ENCODE data around the gene POLDIP3. TPM values are rescaled to one million over a fixed set of nuclear protein-coding genes. Genes with fewer than 3 reads are reported as not detected.

Gene POLDIP3
- total RNA-seq, 4 donors from 2014 or later, result 24.9 to 29.3 (median 25.6) TPM

DNA sequence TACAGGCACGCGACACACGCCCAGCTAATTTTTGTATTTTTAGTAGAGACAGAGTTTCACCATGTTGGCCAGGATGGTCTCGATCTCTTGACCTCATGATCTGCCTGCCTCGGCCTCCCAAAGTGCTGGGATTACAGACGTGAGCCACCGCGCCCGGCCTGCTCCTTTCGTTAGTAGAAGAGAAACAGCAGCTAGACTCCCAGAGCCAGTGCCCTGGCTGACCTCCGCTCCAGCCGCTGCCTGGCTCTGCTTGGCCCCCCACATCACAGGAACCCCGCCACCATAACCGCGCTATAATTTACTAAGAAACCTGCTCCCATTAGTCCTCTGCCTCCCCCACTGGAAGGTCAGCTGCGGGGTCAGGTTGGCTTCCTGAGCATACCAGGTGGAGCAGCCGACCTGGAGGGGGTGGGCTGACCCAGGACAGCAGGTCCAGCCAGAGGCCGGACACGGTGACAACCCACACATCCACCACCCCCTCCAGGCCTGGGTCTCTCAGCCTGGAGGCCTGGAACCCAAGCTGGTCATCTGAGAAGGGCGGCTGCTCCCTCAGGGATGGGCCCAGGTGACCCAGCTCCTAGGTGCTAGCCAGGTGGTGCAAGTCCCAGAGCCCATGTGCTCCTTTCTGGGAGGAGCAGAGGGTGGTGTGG is 7.5 kb upstream of the POLDIP3 start:
- TF ChIP-seq, protein P1, sequence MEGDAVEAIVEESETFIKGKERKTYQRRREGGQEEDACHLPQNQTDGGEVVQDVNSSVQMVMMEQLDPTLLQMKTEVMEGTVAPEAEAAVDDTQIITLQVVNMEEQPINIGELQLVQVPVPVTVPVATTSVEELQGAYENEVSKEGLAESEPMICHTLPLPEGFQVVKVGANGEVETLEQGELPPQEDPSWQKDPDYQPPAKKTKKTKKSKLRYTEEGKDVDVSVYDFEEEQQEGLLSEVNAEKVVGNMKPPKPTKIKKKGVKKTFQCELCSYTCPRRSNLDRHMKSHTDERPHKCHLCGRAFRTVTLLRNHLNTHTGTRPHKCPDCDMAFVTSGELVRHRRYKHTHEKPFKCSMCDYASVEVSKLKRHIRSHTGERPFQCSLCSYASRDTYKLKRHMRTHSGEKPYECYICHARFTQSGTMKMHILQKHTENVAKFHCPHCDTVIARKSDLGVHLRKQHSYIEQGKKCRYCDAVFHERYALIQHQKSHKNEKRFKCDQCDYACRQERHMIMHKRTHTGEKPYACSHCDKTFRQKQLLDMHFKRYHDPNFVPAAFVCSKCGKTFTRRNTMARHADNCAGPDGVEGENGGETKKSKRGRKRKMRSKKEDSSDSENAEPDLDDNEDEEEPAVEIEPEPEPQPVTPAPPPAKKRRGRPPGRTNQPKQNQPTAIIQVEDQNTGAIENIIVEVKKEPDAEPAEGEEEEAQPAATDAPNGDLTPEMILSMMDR (IDR thresholded peaks at IDR 0.05; ENCODE audit: low read depth), result no peak

DNA sequence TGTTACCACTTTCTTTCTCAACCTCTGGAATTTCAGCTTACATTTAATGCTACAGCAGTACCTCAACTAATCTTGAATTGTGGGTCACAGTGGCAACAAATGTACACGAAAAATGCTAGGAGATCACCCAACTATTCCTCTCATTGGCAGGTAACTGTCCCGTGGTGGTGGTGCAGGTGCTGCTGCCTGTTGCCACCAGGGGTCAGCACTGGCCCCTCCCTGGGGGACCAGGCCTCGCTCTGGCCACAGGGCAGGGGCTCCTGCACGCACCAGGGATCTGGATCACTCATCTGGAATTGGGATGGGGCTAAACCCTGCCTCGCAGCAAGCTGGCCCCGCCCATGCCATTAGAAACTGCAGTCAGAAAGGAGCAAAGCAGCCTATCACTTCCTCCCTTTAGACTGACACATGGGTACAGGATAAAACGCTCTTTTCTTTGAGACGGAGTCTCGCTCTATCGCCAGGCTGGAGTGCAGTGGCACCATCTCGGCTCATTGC is 6.9 kb upstream of the POLDIP3 start:
- TF ChIP-seq, protein P1 (IDR thresholded peaks at IDR 0.05; ENCODE audit: low read depth), result no peak

DNA sequence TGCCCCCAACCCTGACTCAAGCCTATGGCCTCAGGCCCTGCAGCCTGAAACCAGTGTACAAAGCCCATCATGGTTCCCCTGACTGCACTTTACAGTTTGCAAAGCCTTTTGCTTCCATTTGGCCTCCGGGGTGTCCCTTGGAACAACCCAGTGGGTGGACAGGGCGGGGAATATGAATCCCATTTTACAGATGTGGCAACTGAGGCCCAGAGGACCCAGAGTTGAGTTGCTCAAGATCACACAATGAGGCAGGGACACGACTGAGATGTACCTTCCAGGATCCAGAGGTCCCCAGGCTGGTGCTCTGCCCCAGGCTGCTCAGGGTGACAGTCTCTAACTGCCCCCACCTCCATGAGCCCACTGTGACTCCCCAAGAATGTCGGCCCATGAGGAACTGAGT is 5.4 kb upstream of the POLDIP3 start:
- TF ChIP-seq, protein P1 (IDR thresholded peaks at IDR 0.05; ENCODE audit: low read depth), result no peak

DNA sequence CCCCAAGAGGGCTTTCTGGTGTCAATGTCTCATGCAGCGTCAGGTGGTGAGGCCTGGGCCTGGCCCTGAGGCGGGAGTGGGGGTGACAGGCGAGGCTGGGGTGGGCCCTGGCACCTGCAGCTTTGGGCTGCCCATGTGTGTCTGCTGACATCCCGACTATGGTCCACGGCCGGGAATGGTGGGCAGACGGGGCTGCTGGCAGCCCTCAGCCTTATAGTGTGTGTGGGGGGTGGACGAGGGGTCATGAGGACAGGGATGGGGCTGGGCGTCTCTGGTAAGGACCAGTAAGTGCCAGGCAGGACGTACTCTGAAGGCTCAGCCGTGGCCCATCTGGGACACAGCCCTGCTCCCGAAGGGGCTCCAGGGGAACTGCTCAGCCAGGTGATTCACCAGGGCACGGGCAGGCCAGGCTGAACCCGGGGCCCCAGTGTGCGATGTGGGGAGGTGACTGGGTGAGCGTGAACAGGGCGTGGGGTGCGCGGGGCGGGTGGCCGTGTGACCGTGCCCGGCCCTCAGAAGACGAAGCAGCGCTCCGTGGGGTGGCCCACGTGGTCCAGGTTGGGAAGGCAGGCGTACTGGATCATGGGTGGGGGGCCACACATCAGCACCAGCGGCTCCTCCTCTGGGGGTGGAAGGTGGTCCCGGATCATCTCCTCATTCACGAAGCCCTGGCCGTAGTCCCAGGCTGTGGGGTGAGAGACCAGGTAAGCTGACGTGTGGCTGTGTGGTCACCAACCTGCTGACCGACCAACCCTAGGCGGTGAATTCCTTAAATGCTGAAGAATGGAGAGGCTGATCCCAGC is 4.8 kb upstream of the POLDIP3 start:
- TF ChIP-seq, protein P1 (IDR thresholded peaks at IDR 0.05; ENCODE audit: low read depth), result no peak

DNA sequence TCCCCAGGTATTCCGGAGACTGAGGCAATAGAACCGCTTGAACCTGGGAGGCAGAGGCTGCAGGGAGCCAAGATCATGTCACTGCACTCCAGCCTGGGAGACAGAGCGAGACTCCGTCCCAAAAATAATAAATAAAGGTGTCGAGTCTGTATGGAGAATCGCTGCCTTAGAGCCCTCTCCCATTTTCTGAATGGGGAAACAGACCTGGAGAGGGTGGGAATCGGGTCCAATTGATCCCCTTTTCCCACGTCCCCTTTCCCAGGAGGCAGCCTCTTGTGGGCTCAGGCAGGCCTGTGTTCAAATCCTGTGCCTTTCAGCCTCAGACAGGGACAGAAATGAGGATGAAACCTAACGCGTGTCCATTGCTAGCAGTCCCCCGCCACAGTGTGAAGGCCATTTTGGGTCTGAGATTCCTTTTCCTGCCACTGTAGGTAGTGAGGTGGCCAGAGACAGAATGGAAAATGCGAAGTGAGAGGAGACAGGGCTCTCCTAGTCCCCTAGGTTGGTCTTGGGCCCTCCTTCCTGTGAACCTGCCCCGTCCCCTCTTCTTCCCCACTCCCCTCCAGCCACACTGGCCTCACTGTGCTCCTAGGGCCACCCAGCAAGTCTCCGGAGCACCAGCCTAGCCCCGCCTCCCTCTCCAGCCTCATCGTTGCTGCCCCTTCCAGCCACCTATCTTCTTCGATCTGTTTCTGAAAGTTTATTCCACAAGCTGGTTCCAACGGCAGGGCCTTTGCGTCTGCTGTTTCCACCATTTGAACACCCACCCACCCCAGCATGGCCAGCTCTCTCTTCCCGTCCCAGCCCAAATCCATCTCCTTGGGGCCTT is 2.7 kb upstream of the POLDIP3 start:
- TF ChIP-seq, protein P1 (IDR thresholded peaks at IDR 0.05; ENCODE audit: low read depth), result no peak

DNA sequence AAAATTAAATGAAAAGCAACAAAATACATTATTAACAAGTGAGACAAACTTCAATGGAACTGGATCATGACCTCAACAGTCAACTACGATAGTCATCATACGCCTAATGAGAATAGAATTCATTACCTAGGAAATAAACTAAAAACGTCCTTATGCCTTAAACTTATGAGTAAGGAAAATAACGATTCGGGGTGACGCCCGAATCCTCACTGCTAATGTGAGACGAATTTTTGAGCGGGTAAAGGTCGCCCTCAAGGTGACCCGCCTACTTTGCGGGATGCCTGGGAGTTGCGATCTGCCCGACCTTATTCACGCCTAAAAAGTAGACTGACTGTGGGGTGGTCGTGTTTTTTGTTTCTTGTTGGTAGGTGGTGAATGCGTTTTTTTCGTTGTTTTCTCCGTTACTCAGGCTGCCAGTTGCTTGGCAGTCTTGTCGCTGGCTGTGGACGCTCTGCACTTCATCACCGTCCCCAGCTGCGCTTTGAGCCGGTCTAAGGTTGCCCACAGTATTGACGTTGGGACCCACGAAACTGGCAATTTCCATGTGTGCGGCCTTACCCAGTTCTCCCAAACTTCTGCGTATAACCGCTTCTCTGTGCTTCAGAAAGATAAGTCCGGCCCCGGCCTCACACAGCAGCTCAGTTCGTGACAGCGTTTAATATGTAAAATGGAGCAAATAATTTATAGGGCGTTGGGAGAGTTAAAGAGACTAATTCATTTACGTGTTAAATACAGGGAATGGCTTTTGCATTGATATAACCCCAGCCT is 593 bp upstream of the POLDIP3 start:
- TF ChIP-seq, protein P1 (IDR thresholded peaks at IDR 0.05; ENCODE audit: low read depth), result no peak
